Astrocyte of the hippocampus (primary cell): ENCODE measurements around the gene TNIK.

ENCODE experiments used
- DNase-seq: peaks from one replicate; pipeline ENCODE4 v3.0.0; 2011; ENCODE audit warnings: low read depth, low spot score

TNIK gene

DNA sequence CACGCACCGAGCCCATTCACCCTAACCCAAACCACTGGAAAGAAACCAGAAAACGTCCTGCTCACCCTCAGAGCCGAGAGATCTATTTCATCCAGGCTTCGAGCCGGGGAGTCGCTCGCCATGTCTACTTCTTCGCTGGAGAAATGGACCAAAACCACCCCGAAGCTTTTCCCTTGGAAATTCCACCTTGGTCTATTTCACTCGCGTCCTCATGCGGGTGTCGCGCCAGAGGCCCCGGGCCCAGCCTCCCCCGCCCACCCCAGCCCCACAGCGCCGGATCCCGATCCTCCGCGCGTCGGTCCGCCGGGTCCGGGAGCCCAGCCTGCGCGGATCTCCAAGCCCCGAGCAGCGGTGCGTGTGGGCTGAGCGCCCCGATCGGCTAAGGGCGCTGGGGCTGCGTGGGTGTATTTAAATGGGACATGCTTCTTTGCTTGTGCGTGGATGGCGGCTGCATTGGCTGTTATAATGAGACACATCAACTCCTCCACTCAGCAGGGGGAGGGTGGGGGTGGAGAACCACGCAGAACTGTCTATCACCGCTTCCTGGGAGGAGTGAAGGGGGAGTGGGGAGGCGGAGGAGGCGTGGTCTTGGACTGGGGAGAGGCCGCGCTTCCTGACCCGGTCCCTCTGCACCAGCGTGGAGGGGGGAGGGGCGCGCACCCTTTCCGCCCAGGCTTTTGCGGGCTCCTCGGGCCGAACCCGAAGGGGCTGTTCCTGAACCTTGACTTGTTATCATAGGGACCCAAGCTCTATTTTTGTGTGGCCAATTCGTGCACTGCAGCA is at the start of gene TNIK:
Gene TNIK, minus strand, starts transcription at position 464 of the 783 bp plus-strand sequence. Its CDS starts 342 bp downstream, at position 122.
- DNase-seq: peak; percentile 94

DNA sequence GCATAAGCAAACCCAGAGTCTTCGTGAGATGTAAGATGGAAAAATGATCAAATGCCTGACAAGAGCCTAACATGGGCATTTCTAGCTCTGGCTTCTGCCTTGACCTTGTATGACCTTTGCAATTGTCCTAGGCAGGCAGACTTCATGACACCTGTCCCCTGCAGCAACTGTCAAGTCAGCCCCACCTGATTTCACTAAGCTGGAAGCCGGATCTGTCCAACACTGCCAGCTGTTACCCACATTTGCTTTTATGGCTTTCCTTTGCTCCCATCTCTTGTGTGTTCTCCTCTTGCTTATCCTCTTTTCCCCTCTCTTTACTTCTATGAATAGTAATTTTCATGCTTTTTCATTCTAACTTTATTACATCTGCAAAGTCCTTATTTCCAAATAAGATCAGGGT is 48.5 kb upstream of the TNIK start:
- DNase-seq: no peak

- DNase-seq: no peak
These were observed 48.0 kb upstream of the TNIK start for GRCh38 chr3:171508206-171508605.

- DNase-seq: no peak
These were observed 46.6 kb upstream of the TNIK start for GRCh38 chr3:171506743-171507319.

DNA sequence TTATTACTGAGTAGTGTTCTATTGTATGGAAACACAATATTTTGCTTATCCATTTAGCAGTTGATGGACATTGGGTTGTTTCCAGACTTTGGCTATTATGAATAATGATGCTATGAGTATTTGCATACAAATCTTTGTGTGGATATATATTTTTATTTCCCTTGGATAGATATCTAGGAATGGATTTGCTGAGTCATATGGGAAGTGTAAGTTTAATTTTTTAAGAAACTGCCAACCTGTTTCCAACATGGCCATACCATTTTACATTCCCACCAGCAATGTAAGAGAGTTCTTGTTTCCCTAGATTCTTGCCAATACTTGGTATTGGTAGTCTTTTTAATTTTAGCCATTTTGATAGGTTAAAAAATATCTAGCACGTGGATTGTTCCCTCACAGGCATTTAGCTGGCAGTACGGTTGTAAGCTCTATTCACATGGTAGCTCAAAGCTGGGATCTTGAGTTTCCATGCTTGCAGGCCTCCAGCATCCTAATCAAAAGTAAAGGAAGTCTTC is 45.7 kb upstream of the TNIK start:
- DNase-seq: no peak

DNA sequence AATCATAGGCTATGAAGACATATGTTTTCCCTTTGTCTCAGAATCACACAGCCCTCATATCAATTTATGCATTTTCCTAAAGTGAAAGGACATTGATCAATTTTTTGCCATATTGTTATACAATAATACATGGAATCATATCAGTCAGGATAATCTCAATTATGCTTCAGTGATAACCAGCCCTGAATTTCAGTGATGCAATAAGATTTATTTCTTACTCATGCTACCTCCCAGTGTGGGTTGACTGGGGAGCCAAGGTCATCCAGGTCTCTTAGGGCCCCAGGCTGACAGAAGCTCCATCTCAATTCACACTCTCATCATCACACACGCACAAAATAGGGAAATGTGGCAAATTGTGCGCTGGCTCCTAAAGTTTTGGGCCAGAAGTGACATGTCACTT is 44.2 kb upstream of the TNIK start:
- DNase-seq: no peak

DNA sequence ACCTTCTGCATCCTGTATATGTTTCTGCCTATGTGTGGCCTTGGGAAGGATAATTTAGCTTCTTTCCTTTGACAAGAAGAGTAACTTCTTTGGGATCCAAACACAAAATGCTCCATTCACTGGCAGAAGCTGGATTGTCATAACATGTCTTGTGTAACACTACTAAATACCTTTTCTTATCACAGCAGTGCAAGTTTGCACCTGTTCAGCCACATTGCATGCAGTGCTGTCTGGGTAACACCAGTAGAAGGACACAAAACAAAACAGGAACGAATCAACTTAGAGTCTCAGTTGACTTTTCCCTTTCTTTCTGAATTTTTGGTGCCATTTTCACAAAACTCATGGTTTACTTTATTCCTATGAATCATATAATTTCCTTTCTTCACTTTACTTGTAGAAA is 43.6 kb upstream of the TNIK start:
- DNase-seq: no peak

- DNase-seq: no peak
These were observed 38.7 kb upstream of the TNIK start for GRCh38 chr3:171498921-171499320.

- no peak for DNase-seq
These were observed 37.3 kb upstream of the TNIK start for GRCh38 chr3:171497468-171497867.

GRCh38 chr3:171495413-171495812 is 35.2 kb upstream of the TNIK start:
- DNase-seq: no peak

DNA sequence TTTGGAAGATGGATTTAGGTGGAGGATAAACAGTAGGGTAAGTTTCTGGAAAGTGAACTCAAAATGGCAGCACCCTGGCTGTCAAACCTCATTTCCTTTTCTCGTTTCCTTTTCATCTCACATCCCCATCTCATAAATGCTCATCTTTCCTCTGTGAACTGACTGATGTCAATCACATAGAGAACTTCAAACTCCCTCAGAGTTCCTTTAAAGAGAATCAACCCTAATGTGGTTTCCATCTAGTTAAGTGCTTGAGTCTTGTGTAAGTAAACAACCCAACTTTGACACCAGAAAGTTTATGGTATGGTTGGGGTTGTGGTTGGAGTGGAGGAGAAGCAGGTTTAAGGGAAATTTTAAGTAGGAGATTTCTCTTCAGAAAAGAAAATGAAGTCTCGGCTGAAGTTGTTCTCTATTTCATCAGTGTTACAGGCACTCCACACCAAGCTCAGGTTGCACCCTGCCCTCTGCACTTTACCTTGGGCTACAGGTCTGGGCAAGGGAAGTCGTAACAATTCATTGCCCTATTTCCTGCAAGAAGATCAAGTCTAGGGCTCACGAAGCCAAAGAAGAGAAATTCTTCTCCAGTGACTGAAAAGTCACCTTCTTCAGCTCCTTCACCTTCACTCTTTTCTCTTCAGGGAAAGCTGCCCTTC is 34.4 kb upstream of the TNIK start:
- DNase-seq: no peak

GRCh38 chr3:171491361-171491760 is 31.2 kb upstream of the TNIK start:
- no peak for DNase-seq

DNA sequence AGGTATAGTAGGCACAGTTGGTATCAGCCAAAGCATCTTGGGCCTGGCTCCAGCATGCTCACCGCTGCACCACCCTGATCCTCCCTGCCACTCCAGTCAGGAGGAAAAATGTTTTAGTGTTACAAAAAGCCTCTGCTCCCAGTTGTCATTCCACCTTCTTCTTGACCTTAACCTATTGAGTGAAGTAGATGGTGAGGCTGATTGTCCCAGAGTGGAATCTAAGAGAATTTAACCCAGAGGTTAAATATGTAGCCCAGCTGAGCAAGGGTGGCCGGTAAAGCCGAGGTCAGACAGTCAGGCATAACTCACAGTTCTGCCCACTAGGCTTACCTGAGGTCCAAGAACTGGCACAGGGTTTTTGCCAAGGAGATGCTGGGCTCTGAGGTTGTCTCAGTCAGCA is 30.7 kb upstream of the TNIK start:
- DNase-seq: no peak

DNA sequence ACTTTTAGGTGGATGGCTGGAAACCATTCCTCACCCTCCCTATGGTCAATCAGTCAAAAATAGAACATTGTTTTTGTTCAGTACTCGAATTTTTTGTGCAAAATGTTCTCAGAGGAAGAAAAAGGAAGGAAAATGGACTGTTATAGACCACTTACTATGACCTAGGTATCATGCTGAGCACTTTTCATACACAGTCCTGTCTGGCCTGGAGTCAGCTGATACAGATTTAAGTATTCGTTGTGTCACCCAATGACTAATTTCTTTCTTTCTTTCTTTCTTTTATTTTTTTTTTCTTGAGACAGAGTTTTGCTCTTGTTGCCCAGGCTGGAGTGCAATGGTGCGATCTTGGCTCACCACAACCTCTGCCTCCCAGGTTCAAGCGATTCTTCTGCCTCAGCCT is 29.1 kb upstream of the TNIK start:
- DNase-seq: no peak

- no peak for DNase-seq
These were observed 28.3 kb upstream of the TNIK start for GRCh38 chr3:171488479-171488878.

GRCh38 chr3:171487382-171487781 is 27.2 kb upstream of the TNIK start:
- DNase-seq: no peak

- DNase-seq: no peak
These were observed 25.1 kb upstream of the TNIK start for GRCh38 chr3:171485338-171485737.

GRCh38 chr3:171481011-171481410 is 20.8 kb upstream of the TNIK start:
- DNase-seq: peak; percentile 7

- DNase-seq: peak; percentile 36
These were observed 20.3 kb upstream of the TNIK start for GRCh38 chr3:171480526-171480925.

- no peak for DNase-seq
These were observed 16.4 kb upstream of the TNIK start for GRCh38 chr3:171476532-171477102.

GRCh38 chr3:171472552-171472951 is 12.3 kb upstream of the TNIK start:
- no peak for DNase-seq

DNA sequence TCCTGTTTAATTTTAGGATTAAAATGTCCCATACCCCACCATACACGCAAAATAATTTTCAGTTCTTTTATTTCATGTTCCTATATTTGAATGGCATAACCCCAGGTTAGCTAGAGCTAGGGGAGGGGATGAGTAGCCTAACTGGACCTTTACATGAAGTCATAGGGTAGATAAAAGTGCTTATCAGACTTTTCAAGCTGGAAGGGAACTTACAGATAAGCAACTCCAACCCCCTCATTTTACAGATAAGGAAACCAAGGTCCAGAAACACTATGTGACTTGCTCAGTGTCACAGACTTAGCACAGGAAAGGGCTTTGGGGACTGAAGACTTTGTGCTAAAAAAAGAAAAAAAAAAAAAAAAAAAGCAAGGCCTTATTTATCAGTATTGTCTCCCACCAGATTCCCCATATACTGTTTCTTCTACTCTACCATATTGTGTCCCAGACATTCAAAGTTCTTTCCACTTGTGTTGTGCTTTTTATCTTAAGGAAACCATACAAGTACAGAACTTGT is 10.6 kb upstream of the TNIK start:
- no peak for DNase-seq
